SHP77 (cell line): Measurements from ENCODE around the gene INPP5A.
"Not testable (repeated sequence)": the region's sequence is repeated elsewhere in the genome, so short reads cannot be mapped to it uniquely, and the experiment has no call there.

ENCODE experiments used
- DNase-seq, 2 experiments: peaks; one replicate each; lab custom pipeline; 2025; lab: John Stamatoyannopoulos, UW

Gene INPP5A

DNA sequence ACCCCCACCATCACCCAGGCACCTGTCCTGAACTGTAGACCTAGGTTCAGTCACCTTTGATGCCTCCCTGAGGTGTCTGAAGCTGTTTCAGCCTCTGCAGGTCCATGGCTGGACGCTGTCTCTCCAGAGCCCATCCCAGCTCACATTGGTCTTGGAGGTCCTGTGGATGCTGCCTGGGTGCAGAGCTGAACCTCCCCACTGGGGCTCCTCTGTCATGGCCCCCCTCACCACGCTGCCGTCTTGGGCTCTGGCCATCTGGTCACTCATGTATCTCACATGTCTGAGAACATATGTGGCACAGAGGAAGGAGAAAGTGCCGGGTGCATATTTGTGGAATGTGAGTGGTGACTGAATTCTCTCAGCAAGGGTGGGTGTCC is 139.5 kb downstream of the INPP5A start:
- no peak for DNase-seq

DNA sequence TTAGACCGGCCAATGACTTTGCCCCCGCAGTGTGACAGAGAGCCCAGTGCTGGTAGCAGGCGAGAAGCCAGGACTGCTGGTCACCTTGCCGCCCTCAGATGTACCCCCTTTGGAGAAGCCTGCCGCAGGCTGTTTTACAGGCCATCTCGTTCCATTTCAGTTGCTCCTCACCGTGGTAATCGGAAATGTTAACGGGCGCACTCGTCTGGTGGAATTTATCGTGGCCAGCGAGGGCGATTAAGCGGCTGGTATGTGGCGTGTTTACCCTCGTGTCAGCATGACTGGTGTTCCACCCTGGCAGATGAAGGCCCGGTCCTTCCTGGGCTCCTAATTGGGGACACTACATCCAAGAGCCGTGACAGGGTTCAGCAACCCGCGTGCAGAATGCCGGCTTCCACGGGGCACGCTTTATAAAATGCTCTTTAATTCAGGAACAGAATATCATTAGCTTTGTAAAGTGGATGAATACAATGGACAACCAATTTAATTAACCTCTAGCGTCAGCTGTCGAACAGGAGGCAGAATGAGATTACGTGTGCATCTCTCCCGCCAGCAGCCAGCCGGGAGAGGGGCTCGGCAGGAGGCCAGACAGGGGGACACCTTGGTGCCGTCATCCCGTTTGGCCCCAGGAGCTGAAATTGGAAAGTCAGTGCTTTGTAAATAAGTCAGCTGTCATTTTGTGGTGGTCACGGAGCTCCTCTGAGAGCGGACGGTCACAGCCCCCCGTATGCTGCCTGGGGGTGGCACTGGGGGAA is 140.1 kb downstream of the INPP5A start:
- no peak for DNase-seq

DNA sequence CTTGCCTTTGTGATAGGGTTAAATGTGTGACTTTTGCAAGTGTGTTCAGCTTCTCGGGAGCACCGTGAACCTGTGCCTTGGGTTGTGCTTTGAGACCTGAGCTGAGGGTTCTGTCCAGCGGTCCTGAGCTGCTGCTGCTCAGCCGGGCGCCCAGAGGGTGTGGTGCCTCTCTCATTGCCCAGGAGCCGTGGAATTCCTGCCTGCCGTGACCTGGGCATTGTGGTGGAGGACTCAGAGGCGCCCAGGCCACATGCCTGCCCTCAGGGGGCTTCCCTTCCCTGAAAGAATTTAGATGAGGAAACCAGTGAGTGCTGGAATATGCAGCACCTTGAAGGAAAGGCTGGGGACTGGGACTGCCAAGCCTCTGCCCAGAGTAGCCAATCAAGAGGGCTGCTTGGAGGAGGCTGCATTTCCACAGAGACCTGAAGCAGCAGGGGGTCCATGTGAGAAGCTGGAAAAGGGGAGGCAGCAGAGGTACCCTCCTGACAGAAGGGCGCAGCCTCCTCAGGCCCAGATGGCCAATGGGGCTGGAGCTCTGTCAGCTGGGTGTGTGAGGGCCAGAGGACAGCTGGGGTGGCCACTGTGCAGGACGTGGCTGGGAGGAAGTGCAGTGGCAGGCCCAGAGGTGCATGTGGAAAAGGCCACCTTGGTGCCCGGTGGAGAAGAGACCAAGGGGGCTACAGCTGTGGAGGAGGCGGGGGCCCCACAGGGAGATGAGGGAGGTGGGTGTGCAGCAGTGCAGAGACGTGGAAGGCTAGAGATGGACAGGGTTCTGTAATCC is 141.0 kb downstream of the INPP5A start:
- DNase-seq, result no peak

DNA sequence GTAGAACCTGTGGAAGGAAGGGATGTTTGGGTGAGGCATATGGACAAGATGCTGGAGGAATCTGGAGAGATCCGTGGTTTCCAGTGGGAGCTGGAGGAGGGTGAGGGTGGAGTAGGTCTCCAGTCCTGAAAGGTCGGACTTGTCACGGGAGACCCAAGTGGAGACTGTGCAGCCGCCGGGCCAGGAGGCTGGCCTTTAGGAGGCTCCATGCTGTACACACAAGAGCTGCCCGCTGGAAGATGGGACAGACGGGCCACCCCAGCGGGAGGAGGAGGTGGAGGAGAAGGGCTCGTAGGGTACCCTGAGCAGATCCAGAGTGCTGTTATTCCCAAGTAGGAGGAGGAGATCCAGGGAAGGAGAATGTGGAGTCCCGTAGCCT is 141.6 kb downstream of the INPP5A start:
- DNase-seq, result no peak

DNA sequence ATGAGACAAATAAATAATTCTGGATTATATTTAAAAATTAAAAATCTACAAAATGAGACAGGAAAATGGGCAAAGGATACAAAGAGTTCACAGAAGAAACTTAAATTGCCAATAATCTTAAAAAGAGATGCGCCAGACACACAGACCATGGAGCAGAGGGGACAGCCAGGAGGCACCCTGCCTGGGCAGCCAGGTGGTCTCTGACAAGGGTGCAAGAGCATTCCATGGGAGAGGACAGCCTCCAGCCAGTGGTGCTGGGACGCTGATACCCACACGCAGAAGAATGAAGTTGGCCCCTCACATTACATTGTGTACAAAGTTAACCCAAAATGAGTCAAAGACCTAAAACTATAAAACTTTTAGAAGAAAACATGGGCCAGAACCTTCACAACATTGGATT is 142.1 kb downstream of the INPP5A start:
- no peak for DNase-seq

DNA sequence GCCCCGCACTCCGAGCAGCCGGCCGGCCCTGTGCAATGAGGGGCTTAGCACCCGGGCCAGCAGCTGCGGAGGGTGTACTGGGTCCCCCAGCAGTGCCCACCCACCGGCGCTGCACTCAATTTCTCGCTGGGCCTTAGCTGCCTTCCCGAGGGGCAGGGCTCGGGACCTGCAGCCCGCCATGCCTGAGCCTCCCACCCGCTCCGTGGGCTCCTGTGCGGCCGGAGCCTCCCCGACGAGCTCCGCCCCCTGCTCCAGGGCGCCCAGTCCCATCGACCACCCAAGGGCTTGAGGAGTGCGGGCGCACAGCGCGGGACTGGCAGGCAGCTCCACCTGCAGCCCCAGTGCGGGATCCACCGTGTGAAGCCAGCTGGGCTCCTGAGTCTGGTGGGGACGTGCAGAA is 143.2 kb downstream of the INPP5A start:
- not testable (repeated sequence) for DNase-seq

DNA sequence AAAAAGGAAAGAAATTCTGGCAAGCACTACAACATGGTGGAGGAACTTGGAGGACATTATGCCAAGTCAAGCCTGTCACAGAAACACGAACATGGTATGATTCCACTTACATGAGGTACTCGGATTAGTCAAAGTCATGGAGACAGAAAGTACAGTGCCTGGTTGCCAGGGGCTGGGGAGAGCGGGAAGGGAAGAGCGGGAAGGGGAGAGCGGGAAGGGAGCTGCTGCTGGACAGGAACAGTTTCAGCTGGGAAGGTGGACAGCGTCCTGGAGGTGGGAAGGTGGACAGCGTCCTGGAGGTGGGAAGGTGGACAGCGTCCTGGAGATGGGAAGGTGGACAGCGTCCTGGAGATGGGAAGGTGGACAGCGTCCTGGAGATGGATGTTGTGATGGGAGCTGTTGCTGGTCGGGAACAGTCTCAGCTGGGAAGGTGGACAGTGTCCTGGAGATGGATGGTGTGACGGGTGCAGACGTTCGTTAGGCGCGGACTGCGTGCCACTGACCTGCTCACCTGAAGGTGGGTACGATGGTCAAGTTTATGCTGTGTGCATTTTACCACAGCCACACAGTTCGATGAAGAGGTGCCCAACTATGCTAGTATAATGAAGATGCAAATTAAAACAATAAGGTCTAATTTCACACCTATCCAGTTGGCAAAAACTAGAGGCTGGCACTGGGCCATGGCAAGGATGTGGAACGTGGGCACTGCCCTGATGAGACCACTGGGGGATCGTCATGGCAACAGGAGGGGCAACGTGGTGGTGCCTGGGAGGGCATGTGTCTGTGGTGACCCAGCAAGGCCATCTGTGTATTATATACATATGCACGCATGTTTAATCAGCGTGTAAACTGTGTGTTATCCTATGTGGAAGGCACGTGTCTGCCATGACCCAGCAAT is 144.5 kb downstream of the INPP5A start:
- DNase-seq, result no peak

DNA sequence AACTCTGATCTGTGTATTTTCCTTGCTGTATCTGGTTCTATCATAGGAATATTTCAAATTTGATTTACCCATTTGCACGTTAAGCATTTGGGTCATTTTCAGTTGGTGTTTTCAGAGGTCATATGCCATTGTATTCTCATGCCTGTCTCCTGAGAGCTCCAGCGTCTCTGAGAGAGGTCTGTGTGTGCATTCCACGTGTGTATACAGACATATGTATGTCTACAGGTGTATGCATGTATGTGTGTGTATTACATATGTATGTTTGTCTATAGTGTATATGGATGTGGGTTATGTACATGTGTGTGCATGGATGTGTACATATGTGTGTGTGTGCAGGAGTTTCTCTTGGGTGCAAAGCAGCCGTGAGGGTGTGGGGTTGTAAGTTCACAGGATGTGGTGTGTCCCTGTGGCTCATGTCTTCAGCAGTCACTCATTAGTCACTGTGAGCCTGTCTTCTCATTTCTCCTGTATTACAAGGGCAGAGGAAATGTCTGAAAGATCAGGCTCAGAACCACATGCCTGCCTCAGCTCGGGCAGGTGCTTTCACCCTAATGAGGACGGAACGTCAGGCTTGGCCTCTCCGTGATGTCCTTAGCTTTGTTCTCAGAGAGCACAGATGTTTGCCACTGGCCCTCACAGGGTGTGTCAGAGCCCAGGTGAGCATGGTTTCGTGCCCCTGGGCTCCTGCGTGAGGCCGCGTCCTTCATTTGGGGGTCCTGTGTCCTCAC is 146.7 kb downstream of the INPP5A start:
- peak in 1 of 2 experiments; percentile 8 for DNase-seq

DNA sequence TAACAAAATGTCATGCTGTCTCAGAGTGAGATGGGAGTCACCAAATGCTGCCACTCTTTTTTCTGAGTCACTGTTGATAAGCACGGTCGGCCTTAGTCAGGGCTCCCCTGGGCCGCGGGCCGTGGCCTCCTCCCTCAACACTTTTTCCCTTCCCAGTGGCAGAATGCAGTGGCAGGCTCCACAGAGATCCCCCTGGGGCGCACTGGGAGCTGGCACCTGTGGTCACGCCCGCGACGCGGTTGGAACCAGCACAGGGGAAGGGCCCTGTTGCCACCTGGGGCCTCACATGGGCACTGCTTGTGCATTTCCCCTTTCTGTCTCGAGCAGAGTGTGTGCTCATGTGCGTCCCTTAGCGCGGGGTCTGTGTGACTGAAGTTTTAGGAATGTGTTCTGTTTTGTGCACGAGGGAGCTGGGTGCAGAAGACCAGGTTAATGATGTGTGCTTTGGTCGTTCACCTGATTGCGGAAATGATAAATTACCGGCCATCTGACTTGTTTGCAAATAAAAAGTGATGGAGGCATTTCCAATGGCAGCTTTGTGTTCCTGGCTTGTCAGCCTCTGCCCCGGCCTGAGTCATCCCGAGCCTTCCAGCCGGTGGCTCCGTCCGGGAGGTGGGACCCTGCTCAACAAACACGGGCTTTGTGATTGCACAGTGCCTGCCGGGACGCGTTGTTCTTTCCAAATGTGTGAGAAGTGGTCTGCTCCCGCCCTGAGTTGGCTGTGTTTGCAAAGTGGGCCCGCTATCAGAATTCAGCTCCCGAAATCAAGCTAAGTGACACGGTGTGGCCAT is 147.7 kb downstream of the INPP5A start:
- DNase-seq, result peak; percentile 12 to 26

DNA sequence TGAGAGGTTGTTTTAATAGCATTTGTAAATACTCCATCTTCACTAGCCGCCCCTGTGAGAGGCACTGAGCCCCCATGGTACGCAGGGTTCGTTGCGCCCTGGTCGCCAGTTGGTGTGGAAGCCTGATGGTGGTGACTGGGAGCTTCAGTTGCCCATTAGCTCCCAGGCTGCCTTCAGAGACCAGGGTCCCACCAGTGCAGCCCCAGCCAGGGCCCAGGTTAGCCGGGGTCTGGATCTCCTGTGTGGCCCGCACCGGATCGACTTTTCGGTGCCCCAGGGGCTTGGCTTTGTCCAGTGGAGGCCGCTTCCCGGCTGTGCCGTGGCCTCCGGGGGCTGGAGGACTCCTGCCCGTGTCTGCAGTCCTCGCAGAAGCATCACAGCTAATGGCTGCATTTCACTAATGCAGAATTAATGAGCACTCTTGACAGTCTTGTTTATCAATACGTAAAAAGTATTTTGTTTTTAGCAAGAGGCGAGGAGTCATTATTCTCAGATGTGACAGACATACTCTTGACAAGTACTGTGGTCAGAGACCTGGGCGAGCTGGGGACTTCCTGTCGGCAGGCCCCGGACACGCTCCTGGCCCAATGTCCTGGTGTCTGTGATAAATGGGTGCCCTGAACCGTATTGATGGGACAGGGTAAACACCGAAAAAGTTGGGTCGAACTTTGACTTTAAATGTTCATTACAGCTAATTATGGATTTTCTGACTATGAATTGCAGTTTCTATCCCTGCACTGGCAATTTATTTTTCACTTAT is 148.5 kb downstream of the INPP5A start:
- no peak for DNase-seq

DNA sequence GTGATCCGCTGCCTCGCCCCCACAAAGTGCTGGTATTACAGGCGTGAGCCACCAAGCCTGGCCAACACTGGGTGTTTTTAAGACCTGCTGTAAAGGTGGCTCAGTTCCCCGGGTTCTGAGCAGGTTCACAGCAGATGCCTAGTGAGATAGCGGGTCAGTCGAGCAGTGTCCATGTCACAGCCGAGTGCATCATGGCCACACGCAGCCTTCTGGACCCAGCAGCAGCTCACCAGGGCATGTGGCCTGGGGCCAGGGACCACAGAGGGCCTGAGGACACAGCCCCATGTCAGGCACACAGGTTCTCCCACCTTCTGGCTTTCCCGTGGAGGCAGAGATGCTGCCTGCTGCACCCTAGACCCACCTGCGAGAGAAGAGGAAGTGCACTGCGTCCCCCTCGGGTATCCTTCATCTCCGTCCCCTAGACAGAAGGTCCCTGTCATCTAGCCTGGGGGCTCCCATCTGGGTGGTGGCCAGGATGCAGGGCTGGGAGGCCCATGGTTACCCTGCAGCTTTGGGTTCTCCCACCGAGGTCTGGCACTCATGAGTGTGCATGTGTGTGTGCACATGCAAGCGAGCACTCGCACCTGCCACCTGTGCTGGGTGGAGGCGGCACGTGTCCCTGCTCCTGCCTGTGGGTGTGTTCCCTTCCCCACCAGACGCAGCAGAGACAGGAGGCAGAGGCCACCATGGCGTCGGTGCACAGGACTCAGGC is 149.8 kb downstream of the INPP5A start:
- DNase-seq, result no peak

DNA sequence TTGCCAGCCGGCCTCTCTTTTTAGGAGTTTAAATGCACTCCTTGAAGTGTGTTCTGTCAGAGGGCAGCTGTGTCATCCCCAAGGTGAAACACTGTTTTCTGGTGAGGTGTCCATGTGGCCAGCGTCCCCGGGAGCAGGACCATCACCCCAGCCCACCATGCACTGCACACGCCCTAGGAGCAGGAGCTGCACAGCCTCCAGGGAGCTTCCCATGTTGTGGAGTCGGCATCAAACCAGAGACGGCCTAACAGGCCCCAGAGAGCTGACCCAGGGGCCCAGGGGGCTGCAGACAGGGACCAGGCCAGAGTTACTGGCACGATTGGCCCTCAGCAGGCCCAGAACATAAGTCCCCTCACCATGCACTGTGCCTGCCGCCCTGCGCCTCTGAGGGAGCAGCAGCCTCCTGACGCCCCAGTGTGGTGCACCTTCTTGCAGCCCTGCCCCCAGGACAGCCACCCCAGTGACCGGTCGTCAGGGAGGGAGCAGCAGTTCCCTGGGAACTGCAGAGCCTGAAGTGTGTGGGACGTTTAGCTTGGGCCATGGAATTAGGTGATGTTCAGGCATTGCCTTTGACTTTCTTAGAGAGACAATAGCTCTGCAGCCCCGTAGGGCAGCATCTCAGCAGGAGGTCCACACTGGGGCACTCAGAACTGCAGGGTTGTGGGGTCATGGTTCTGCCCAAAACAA is 150.4 kb downstream of the INPP5A start:
- DNase-seq, result no peak

DNA sequence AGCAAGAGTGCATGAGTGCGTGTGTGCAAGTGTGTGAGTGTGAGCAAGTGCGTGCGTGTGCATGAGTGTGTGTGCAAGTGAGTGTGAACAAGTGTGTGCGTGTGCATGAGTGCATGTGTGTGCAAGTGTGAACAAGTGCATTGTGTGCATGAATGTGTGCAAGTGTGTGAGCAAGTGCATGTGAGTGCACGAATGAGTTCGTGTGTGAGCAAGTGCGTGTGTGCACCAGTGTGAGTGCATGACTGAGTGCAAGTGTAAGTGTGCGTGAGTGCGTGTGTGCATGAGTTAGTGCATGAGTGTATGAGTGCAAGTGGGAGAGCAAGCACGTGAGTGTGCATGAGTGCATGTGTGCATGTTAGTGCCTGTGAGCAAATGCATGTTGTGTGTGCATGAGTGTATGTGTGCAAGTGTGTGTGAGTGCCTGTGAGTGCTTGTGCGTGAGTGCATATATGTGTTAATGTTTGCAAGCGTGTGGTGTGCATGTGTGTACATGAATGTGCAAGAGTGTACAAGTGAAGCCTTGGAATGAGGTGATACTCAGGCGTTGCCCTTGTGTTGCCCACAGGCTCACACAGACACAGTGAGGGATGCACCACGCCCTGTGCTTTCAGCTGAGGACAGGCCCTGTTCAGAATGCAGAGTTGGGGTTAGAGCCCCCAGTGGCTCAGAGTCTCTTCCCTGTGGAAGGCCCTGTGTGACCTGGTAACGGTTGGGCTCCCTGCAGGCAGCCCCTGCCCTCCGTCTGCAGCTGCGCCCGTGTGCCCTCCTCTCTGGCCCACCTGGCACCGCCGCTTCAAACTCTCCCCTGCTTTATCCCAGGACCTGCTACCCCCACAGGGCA is 151.2 kb downstream of the INPP5A start:
- no peak for DNase-seq

DNA sequence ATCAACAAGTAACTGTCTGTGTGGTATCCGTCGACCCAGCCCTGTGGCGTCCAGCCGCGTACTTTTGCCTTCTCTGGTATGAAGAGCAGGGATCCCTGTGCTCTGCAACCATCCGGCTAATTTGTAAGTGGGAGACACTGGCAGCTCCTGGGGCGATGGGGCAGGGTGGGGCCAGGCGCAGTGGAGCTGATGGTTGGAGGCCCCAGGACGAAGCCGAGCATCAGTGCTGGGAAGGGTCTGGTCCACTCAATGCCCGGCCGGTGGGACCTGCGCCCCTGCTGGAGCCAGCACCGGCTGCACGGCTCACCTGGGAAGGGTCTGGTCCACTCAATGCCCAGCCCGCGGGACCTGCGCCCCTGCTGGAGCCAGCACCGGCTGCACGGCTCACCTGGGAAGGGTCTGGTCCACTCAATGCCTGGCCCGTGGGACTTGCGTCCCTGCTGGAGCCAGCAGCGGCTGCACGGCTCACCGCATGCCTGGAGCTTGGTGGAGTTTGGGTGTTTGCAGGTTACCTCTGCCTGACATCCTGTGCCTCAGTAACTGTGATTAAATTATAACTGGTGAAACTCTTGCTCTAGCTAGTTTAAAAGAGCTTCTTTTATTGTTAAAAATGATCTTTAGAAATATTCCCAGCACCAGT is 152.3 kb downstream of the INPP5A start:
- no peak for DNase-seq

DNA sequence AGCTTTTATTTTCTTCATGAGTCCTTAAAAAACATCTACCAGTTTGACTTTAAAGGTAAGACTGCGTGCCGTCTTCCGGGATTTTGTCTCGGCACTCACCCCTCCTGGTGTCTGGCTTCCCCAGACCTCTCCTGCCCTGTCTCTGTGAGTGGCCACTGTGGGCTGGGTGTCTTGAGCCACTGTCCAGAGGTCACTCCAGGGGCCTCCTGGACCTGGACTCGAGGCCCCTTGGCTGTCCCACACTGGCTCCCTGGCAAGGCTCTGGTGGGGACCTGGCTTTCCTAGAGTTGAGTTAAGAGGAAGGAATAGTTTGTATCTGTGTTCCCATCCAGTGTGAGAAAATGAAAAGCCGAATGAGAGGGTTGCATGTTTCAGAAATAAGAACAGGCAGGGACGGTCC is 152.8 kb downstream of the INPP5A start:
- DNase-seq, result no peak

DNA sequence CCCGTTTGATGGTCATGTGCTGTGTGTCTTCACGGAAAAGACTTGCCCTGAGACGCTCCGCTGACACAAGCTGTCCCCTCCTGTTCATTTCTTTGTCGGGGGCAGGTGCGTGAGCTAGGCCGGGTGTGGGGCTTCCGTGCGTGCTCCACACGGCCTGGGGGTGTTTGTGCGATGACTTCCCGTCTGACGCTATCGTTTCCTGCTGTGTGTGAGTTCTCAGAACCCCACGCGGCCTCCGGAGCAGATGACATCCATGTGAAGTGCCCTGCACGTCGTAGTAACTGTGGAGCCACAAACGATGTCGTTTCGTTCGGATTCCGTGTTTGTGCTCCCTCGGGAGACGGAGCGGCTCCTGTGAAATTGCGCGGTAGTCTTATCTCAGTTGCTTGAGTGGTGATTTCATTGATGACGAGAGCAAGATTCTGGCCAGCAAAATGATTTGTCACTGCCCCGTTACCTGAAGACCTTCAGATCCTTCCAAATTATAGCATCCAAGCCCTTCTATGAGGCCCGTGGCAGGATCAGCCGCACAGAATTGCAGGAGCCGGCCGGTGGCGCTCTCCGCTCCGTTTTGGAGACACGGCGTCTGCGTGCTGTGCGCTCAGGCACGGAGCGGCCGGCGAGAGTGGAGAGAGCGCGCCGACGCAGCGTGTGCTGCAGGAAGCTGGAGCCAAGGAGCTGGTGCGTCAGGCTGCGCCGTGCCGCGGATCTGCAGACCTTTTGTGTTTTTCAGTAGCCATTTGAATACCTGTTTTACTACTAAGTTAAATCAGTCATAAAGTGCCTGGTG is 153.4 kb downstream of the INPP5A start:
- DNase-seq, result no peak

DNA sequence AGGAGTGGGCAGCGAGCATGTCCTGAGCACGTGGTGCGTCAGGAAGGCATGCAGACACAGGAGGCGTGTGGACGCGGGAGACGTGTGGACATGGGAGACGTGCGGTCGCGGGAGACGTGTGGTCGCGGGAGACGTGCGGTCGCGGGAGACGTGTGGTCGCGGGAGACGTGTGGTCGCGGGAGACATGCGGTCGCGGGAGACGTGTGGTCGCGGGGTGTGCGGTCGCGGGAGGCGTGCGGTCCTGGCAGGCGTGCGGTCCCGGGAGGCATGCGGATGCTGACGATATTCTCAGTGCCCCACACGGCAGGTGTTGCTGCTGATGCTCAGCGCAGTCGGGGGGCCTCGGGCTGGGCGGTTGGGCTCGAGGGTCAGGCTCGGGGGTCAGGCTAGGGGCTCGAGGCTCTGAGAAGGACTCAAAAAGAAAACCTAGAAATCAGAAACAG is 154.1 kb downstream of the INPP5A start:
- DNase-seq, result no peak
